NCI-H82 (cell line): ENCODE measurements around the gene RHOV.
"Not testable (repeated sequence)": the region's sequence is repeated elsewhere in the genome, so short reads cannot be mapped to it uniquely, and the experiment has no call there.

Experiments used
- DNase-seq: peaks from one replicate; lab custom pipeline; 2025; lab: John Stamatoyannopoulos, UW

The RHOV gene

GRCh38 chr15:40872791-40873693, 992 bp downstream of the RHOV start:
- no peak for DNase-seq

GRCh38 chr15:40871749-40872617, 2.1 kb downstream of the RHOV start:
- DNase-seq = no peak

GRCh38 chr15:40870716-40871115, 3.3 kb downstream of the RHOV start:
- no peak for DNase-seq

GRCh38 chr15:40869686-40870085, 4.3 kb downstream of the RHOV start:
- DNase-seq = peak; percentile 45

GRCh38 chr15:40867199-40867598, 6.8 kb downstream of the RHOV start:
- no peak for DNase-seq

- no peak for DNase-seq
Observed at GRCh38 chr15:40863660-40864270, 10.3 kb downstream of the RHOV start.

- not testable (repeated sequence) for DNase-seq
Observed at GRCh38 chr15:40861147-40861546, 12.9 kb downstream of the RHOV start.

GRCh38 chr15:40859206-40859851, 14.7 kb downstream of the RHOV start:
- DNase-seq = peak; percentile 91

GRCh38 chr15:40858706-40859105, 15.3 kb downstream of the RHOV start:
- no peak for DNase-seq

- DNase-seq = peak; percentile 86
Observed at GRCh38 chr15:40857601-40858341, 16.3 kb downstream of the RHOV start.

- DNase-seq = no peak
Observed at GRCh38 chr15:40856746-40857145, 17.3 kb downstream of the RHOV start.

- DNase-seq = no peak
Observed at GRCh38 chr15:40855706-40856234, 18.3 kb downstream of the RHOV start.

- DNase-seq = no peak
Observed at GRCh38 chr15:40854161-40854560, 19.9 kb downstream of the RHOV start.

GRCh38 chr15:40853241-40853890, 20.7 kb downstream of the RHOV start:
- no peak for DNase-seq

- no peak for DNase-seq
Observed at GRCh38 chr15:40852529-40852928, 21.5 kb downstream of the RHOV start.

GRCh38 chr15:40850576-40851112, 23.4 kb downstream of the RHOV start:
- peak; percentile 47 for DNase-seq

GRCh38 chr15:40847223-40847961, 26.6 kb downstream of the RHOV start:
- DNase-seq = peak; percentile 97

- DNase-seq = no peak
Observed at GRCh38 chr15:40846841-40847222, 27.2 kb downstream of the RHOV start.

GRCh38 chr15:40845511-40846284, 28.3 kb downstream of the RHOV start:
- DNase-seq = peak; percentile 62
